ENCODE measurements around the gene OSBPL3.
A peak's percentile ranks its signal among the peaks of the same experiment; 100 is the strongest.

The OSBPL3 gene

DNA sequence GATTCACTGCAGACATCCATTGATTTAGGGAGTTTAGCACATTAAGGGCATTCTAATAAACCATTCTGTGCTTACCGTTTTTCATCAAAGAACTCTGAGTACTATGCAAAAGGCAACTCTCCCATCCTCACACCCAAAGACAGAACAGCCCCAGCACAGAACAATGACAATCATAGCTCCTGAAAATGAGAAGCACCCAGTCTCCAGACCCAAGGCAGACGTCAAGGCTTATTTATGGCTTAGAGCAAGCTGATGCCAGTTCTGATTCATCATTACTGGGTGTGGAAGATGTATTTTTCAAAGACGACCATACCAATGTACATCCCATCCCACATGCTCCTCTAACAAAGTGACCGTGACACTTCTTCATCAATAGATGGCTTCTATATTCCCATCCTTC lies 67.6 kb downstream of the OSBPL3 start:
- H3K36me3 ChIP-seq (ENCODE audit: control insufficient read depth, insufficient read depth, low read length): no peaks in the 10 kb centered on the region
- no peak overlapping the region for H3K4me3 ChIP-seq (replicated peaks; ENCODE audit: low read depth, low read length)
- TF ChIP-seq, protein P1, sequence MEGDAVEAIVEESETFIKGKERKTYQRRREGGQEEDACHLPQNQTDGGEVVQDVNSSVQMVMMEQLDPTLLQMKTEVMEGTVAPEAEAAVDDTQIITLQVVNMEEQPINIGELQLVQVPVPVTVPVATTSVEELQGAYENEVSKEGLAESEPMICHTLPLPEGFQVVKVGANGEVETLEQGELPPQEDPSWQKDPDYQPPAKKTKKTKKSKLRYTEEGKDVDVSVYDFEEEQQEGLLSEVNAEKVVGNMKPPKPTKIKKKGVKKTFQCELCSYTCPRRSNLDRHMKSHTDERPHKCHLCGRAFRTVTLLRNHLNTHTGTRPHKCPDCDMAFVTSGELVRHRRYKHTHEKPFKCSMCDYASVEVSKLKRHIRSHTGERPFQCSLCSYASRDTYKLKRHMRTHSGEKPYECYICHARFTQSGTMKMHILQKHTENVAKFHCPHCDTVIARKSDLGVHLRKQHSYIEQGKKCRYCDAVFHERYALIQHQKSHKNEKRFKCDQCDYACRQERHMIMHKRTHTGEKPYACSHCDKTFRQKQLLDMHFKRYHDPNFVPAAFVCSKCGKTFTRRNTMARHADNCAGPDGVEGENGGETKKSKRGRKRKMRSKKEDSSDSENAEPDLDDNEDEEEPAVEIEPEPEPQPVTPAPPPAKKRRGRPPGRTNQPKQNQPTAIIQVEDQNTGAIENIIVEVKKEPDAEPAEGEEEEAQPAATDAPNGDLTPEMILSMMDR (IDR thresholded peaks at IDR 0.05; ENCODE audit: insufficient read depth, low read length, poor library complexity, severe bottlenecking): no peak
- no peaks in the 10 kb centered on the region for H3K27me3 ChIP-seq (replicated peaks; ENCODE audit: control insufficient read depth, insufficient read depth, low read length)
- DNase-seq (ENCODE audit: extremely low read depth, insufficient read length): no peak

DNA sequence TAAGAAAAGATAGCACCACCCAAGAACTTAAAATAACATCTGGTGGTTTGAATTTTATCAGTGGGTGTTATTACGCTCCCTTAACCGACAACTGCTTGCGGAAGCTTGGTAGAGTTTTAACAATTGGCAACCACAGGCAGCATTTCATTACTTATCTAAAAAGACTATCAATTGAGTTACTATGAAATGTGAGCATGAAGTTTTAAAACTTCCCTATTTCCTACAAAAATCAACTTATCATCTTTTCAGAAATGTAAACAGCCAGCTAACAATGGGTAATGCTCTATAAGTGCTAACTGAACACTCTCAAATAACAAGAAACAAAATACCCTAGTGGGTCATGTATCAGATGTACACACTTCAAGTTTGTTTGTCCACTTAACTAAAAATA lies 68.8 kb downstream of the OSBPL3 start:
- TF ChIP-seq, protein P1 (IDR thresholded peaks at IDR 0.05; ENCODE audit: insufficient read depth, low read length, poor library complexity, severe bottlenecking): no peak
- no peaks in the 10 kb centered on the region for H3K27me3 ChIP-seq (replicated peaks; ENCODE audit: control insufficient read depth, insufficient read depth, low read length)
- peak; percentile 43 for DNase-seq (ENCODE audit: extremely low read depth, insufficient read length)
- H3K4me3 ChIP-seq (replicated peaks; ENCODE audit: low read depth, low read length): no peak overlapping the region
- no peaks in the 10 kb centered on the region for H3K36me3 ChIP-seq (ENCODE audit: control insufficient read depth, insufficient read depth, low read length)

DNA sequence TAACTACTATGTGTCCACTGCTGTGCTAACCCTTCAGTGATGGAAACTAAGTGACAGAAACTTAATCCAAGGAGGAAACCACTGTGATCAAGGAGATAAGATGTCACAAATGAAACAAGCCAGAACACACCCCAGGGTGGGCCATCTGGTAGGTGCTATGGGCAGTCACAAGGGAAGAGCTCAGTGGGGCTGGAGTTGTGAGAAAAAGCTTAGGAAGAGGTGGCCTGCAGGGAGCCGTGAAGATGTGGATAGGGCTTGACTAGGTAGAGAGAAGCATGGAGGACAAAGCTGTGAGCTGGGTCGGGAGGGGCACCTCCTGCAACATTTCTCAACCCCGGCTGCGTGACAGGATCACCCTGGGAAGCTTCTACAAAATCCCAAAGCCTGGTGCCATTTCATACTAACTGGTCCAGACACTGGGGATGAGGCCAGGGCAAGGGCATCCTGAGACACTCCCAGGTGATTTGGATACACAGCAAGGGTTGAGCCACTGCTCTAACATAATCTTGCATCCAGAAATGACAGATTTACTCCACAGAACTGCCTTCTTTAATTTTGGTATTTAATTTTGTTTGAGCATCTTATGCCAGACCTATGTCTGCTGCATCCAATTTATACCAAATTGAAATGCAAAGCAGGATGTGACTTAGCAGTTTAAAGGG lies 69.3 kb downstream of the OSBPL3 start:
- TF ChIP-seq, protein P1 (IDR thresholded peaks at IDR 0.05; ENCODE audit: insufficient read depth, low read length, poor library complexity, severe bottlenecking): no peak
- no peak for DNase-seq (ENCODE audit: extremely low read depth, insufficient read length)

DNA sequence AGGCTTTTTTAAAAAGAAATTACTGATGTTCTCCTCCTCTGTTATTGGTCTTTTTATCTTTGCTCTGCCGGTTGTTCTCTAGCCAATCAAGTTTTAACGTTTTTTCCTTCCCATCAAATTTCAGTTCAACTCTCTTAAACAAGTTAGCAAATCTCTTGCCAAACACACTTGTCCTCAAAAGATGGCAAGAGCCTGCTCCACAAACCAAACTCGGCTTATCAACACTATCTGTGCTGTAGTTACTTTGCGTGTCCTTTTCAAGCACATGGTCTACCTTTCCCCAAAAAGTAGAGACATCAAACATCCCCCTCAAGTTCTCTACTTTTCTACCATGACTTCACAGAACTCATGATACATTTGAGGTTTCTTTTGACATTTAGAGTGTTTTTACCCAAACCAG lies 71.3 kb downstream of the OSBPL3 start:
- TF ChIP-seq, protein P1 (IDR thresholded peaks at IDR 0.05; ENCODE audit: insufficient read depth, low read length, poor library complexity, severe bottlenecking): no peak
- Histone ChIP-seq H3K36me3 (ENCODE audit: control insufficient read depth, insufficient read depth, low read length) (no peaks in the 10 kb centered on the region), H3K27me3 (replicated peaks; ENCODE audit: control insufficient read depth, insufficient read depth, low read length) (no peaks in the 10 kb centered on the region), H3K4me3 (replicated peaks; ENCODE audit: low read depth, low read length) (no peak overlapping the region)
- DNase-seq (ENCODE audit: extremely low read depth, insufficient read length): no peak

More for the DNA sequence above, 69.3 kb downstream of the OSBPL3 start:
- Histone ChIP-seq H3K4me3 (replicated peaks; ENCODE audit: low read depth, low read length) (no peak overlapping the region), H3K36me3 (ENCODE audit: control insufficient read depth, insufficient read depth, low read length) (no peaks in the 10 kb centered on the region), H3K27me3 (replicated peaks; ENCODE audit: control insufficient read depth, insufficient read depth, low read length) (no peaks in the 10 kb centered on the region)

DNA sequence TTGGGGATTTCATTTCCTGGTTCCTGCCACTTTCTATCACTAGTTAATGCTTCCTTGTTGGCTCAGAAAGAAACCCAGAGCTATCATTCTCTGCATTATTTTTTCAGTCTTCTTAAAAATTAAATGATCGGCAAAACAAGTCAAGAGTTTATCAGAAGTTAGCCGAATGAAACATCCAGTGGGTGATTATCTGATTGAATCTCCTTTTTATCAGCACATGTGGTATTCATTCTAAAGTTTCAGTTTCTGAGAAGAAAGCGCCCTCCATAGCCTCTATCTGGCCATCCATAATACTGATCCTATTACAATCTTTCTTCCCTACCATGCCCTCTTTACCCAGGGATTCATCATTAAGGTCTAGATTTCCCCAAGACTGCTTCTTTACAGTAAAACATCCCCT lies 71.8 kb downstream of the OSBPL3 start:
- H3K36me3 ChIP-seq (ENCODE audit: control insufficient read depth, insufficient read depth, low read length): no peaks in the 10 kb centered on the region
- TF ChIP-seq, protein P1 (IDR thresholded peaks at IDR 0.05; ENCODE audit: insufficient read depth, low read length, poor library complexity, severe bottlenecking): no peak
- H3K27me3 ChIP-seq (replicated peaks; ENCODE audit: control insufficient read depth, insufficient read depth, low read length): no peaks in the 10 kb centered on the region
- H3K4me3 ChIP-seq (replicated peaks; ENCODE audit: low read depth, low read length): peak overlapping the region; percentile 34
- no peak for DNase-seq (ENCODE audit: extremely low read depth, insufficient read length)

Data from GM06990 (cell line).